ENCODE measurements around the gene CEP97.

CEP97 gene

DNA sequence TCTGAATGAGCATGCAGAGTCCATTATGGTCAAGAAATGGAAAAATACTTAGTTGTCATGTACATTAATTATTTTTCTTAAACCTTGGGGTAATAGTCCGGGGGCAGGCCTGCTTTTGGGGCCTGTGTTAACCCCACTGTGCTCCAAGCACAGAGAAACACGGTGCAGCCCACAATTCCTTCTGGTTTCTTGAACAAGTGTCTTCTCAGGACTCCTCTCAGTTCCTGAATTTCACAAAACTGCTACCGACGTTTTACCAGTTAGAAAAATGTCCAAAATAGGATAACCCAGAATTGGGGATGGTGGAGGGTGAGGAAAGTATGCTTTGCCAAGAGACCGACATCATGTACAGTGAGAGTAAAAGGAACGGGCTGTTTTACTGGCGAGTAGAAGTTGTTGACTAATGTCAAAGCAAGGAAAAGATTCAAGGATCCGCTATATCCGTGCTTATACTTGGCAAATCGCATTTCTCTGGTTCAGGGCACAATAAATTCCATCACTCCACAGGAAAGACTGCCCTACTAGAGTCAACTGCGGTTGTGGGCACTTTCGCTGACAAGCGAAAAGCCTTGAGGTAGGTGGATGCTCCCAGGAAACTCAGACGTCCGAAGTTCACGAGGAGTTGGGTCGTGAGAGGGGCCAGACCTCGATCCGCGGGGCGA is 54.1 kb downstream of the CEP97 start:
- peak overlapping the region; percentile 92 for H3K27ac ChIP-seq
- TF ChIP-seq, protein P1, sequence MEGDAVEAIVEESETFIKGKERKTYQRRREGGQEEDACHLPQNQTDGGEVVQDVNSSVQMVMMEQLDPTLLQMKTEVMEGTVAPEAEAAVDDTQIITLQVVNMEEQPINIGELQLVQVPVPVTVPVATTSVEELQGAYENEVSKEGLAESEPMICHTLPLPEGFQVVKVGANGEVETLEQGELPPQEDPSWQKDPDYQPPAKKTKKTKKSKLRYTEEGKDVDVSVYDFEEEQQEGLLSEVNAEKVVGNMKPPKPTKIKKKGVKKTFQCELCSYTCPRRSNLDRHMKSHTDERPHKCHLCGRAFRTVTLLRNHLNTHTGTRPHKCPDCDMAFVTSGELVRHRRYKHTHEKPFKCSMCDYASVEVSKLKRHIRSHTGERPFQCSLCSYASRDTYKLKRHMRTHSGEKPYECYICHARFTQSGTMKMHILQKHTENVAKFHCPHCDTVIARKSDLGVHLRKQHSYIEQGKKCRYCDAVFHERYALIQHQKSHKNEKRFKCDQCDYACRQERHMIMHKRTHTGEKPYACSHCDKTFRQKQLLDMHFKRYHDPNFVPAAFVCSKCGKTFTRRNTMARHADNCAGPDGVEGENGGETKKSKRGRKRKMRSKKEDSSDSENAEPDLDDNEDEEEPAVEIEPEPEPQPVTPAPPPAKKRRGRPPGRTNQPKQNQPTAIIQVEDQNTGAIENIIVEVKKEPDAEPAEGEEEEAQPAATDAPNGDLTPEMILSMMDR (conservative IDR thresholded peaks at IDR 0.05) = no peak

DNA sequence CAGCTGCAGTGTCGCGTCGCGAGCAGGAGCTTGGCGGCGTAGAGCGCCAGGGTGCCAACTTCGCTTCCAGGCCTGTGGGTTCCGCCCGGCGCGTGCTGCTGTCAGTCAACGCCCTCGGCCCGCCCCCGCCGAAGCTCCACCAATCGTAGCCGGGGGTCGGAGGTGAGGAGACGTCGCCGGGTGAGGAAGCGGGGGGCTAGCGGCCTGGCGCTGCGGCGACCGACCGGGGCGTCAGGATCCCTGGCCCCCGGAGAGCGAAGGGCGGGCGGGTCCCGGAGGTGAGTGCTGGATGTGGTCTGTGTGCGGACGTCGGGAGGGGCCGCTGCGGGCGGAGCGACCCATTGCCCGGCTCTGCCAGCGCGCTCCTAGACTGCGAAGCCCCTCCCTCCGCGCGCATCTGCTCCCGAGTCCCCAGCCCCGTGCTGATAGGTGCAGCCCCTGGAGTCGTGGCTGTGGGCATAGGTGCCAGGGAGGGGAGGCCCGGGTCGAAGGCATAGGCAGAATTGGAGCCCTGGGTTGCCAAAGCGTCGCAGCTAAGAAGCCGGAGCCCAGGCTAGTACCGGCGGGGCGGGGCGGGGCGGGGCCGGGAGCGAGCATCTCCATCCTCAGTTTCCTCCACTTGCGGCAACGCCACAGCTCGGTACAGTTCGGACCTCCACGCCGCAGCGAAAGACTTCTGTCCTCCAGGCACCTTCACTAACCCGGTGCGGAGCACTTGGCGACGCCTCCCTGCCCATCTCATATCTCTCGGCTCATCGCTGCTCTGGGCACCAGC is 54.8 kb downstream of the CEP97 start, which contains the start of gene NXPE3:
NXPE3 (plus strand) TSS at position 165 of the 775 bp plus-strand sequence. CDS start 6,386 bp downstream, outside the sequence.
- H3K27ac ChIP-seq = peak within 1 kb of the TSS; percentile 92
- TF ChIP-seq, protein P1 (conservative IDR thresholded peaks at IDR 0.05) = no peak

DNA sequence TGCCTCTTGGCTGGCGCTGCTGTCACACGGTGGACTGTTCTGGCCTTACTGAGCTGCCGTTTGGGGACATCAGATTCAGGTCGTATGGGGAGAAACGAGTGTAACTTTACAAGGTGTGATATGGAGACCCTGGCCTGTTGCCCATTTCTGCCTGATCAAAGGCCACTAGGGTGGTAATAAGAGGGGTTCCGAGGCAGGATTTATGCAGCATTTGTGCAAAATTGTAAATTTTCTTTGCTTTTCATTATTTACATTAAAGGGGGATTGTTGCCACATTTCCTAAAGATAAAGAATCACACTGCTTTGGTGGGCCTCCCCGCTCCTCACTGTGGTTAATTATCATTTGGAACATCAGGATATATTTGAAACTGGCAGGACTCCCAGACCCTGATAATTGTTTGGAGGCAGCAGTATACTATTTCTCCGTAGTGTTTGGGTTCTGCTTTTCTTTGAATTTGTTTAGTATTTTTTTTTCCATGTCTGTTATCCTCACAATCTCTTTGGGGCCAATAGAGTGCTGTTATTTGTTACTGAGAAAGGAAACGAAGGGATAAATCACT is 55.5 kb downstream of the CEP97 start:
- H3K27ac ChIP-seq = peak overlapping the region; percentile 92
- TF ChIP-seq, protein P1 (conservative IDR thresholded peaks at IDR 0.05) = no peak

DNA sequence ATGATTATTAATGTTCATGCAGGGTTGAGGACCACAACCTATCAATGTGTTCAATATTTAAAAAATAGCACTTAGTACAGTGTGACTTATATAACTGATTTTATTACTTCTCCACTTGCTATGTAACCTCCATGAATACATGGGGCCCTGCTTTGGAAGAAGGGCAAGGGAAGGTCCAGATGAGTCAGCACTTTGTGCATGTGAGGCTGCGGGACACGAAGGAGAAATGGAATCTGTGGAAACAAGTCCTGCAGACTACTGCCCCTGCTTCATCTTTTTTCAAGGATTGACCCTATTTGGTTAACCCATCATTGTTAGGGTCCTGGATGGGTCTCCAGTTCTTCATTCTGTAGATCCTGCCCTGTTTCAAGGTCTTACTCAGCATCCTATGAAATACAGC is 56.2 kb downstream of the CEP97 start:
- H3K27ac ChIP-seq = peak overlapping the region; percentile 92
- TF ChIP-seq, protein P1 (conservative IDR thresholded peaks at IDR 0.05) = no peak

DNA sequence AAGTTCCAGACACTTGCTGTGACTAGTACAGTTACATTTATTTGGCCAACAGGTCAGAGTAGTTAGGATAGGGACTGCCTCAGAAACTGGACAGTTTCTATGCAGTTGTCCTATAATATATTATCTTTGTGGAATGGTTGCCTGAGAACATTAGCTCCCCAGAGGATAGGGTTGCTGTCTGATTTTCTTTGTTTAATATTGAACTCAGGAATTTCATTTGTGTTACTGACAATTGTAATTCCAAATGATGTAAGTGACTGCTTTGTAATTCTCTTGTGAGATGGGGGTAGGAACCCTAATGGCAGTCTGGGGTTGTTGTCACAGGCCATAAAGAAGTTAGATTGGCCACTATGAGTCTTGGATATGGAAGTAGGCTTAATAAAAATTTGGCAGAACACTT is 56.8 kb downstream of the CEP97 start:
- peak overlapping the region; percentile 92 for H3K27ac ChIP-seq
- TF ChIP-seq, protein P1 (conservative IDR thresholded peaks at IDR 0.05) = no peak

DNA sequence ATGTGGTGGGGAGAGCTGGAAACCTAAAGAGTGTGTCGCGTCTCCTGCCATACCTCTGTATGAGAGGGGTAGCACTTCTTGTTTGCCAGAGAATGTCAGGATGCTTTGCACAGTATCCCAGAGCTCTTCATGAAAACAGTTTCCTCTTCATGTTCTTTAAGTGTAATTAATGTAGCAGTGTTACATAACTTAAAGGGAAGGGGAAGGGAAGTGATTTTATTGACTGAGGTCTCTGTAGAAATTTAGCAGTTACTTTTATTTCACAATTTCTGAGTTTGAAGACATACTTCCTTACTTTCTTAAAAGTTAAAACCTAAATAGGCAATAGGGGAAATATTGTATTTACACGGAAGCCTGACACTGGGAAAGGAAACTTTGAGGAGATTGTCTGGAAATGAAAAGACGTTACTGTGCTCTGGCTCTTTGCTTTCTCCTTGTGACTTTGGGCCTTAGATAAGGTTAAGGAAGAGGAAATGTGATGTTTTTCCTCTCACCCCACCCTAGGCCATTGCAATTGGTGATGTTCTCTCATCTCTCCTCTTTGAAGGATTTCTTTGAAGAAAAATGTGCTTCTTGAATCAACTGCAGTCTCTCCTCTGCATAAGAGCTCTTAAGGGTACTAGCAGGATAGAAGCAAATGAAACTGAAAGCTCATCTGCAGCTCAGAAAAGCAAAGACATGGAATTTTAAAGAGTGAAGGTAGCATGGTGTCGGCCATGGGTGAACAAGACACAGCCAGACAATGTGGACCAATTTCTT is 60.6 kb downstream of the CEP97 start:
- H3K27ac ChIP-seq = no peak overlapping the region
- TF ChIP-seq, protein P1 (conservative IDR thresholded peaks at IDR 0.05) = no peak

DNA sequence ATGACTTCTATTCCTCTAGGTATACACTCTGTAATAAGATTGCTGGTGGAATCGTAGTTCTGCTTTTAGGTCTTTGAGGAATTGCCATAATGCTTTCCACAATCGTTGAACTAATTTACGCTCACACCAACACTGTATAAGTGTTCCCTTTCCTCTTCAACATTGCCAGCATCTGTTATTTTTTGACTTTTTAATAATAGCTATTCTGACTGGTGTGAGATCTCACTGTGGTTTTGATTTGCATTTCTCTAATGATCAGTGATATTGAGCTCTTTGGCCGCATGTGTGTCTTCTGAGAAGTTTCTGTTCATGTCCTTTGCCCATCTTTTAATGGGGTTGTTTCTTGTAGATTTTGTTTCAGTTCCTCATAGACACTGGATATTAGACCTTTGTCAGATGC is 67.4 kb downstream of the CEP97 start:
- H3K27ac ChIP-seq = peak overlapping the region; percentile 74
- TF ChIP-seq, protein P1 (conservative IDR thresholded peaks at IDR 0.05) = no peak
